Brain microvascular endothelial cell (primary cell): ENCODE measurements around the gene PLAGL2.

Experiments
- DNase-seq: peaks from one replicate; pipeline ENCODE4 v3.0.0-alpha.2; 2020
- H3K27ac ChIP-seq: fragments of 250-450 bp; sonication (Bioruptor Pico); 2 replicates; pipeline ENCODE4 v1.5.1; 2020; ENCODE audit warnings: mild to moderate bottlenecking, moderate library complexity
- H3K27me3 ChIP-seq: fragments of 250-450 bp; sonication (Bioruptor Pico); replicated peaks from 2 replicates; pipeline ENCODE4 v1.5.1; 2020; ENCODE audit warnings: mild to moderate bottlenecking
- H3K36me3 ChIP-seq: fragments of 250-450 bp; sonication (Bioruptor Pico); replicated peaks from 2 replicates; pipeline ENCODE4 v1.5.1; 2020; ENCODE audit warnings: mild to moderate bottlenecking
- H3K4me3 ChIP-seq: 2 replicates; pipeline ENCODE4 v1.5.1; 2011; ENCODE audit warnings: low read depth, mild to moderate bottlenecking, control low read depth, low read length, moderate library complexity
- CTCF ChIP-seq: IDR thresholded peaks from 2 replicates; pipeline ENCODE4 v1.5.1; 2011; ENCODE audit warnings: low read depth, mild to moderate bottlenecking, moderate library complexity, low read length, control low read depth, inconsistent platforms; ENCODE audit errors: missing control alignments
- in situ Hi-C: cut with HindIII; loops from 2 replicates; pipeline ENCODE4 v1.10.0; 2017; ENCODE audit warnings: low sequenced_read_pairs, low pct_ligation_motif_present

The PLAGL2 gene

GRCh38 chr20:32164984-32165735, 42.4 kb downstream of the PLAGL2 start:
- Histone ChIP-seq H3K27me3 (no peaks in the 10 kb centered on the region), H3K36me3 (peaks cover 47% of the 10 kb centered on the region), H3K4me3 (no peak overlapping the region), H3K27ac (no peak overlapping the region)
- no peak for TF ChIP-seq CTCF
- no peak for DNase-seq
- in situ Hi-C loops, result no loop called here

- Histone ChIP-seq H3K4me3 (no peak overlapping the region), H3K27ac (no peak overlapping the region), H3K27me3 (no peaks in the 10 kb centered on the region), H3K36me3 (peaks cover 59% of the 10 kb centered on the region)
- no peak for TF ChIP-seq CTCF
- DNase-seq, result no peak
- in situ Hi-C loops, result no loop called here
Measured at GRCh38 chr20:32163951-32164350, 43.6 kb downstream of the PLAGL2 start.

- no peak overlapping the region for H3K27ac ChIP-seq
- H3K27me3 ChIP-seq, result no peaks in the 10 kb centered on the region
- no peak overlapping the region for H3K4me3 ChIP-seq
- DNase-seq, result no peak
- H3K36me3 ChIP-seq, result peaks cover 72% of the 10 kb centered on the region
- in situ Hi-C loops, result no loop called here
- no peak for TF ChIP-seq CTCF
Measured at GRCh38 chr20:32162351-32162750, 45.2 kb downstream of the PLAGL2 start.

GRCh38 chr20:32160341-32160740, 47.2 kb downstream of the PLAGL2 start:
- no peak for DNase-seq
- peaks cover 62% of the 10 kb centered on the region for H3K36me3 ChIP-seq
- H3K27me3 ChIP-seq, result no peaks in the 10 kb centered on the region
- no peak overlapping the region for H3K27ac ChIP-seq
- no peak for TF ChIP-seq CTCF
- in situ Hi-C loops, result no loop called here
- no peak overlapping the region for H3K4me3 ChIP-seq

- no peaks in the 10 kb centered on the region for H3K27me3 ChIP-seq
- H3K36me3 ChIP-seq, result peaks cover 61% of the 10 kb centered on the region
- in situ Hi-C loops, result no loop called here
- H3K4me3 ChIP-seq, result no peak overlapping the region
- TF ChIP-seq CTCF, result no peak
- H3K27ac ChIP-seq, result no peak overlapping the region
- DNase-seq, result no peak
Measured at GRCh38 chr20:32159766-32160221, 47.7 kb downstream of the PLAGL2 start.

GRCh38 chr20:32158943-32159660, 48.4 kb downstream of the PLAGL2 start:
- no peaks in the 10 kb centered on the region for H3K27me3 ChIP-seq
- DNase-seq, result no peak
- H3K27ac ChIP-seq, result no peak overlapping the region
- peaks cover 60% of the 10 kb centered on the region for H3K36me3 ChIP-seq
- in situ Hi-C loops, result no loop called here
- no peak overlapping the region for H3K4me3 ChIP-seq
- no peak for TF ChIP-seq CTCF
